OCI-LY1 (cell line): ENCODE measurements around the gene SMAP2.

Experiments
- H2AFZ ChIP-seq: fragments of 200-600 bp; sonication (generic), shearing (Covaris generic); 2 replicates; pipeline ENCODE4 v1.6.0; 2014; ENCODE audit warnings: antibody characterized with exemption, mild to moderate bottlenecking, low read length
- H3F3A ChIP-seq: fragments of 200-600 bp; sonication (generic), shearing (Covaris generic); 2 replicates; pipeline ENCODE4 v1.6.0; 2014; ENCODE audit warnings: mild to moderate bottlenecking, antibody characterized with exemption, low read length, moderate library complexity; ENCODE audit not compliant: insufficient read depth
- H3K27ac ChIP-seq: fragments of 200-600 bp; sonication (generic); 2 replicates; pipeline ENCODE4 v1.5.1; 2014; ENCODE audit warnings: low read length, mixed run types, mild to moderate bottlenecking, low read depth; ENCODE audit not compliant: poor library complexity, severe bottlenecking
- H3K27me3 ChIP-seq: fragments of 200-600 bp; sonication (generic); 2 replicates; pipeline ENCODE4 v1.6.0; 2014; ENCODE audit warnings: antibody characterized with exemption, mild to moderate bottlenecking, low read length, moderate library complexity; ENCODE audit not compliant: insufficient read depth
- H3K36me3 ChIP-seq: fragments of 200-600 bp; sonication (generic); 2 replicates; pipeline ENCODE4 v1.6.1; 2014; ENCODE audit warnings: mild to moderate bottlenecking, antibody characterized with exemption, low read length, moderate library complexity, mixed read lengths; ENCODE audit not compliant: insufficient read depth
- H3K4me1 ChIP-seq: fragments of 200-600 bp; sonication (generic); 2 replicates; pipeline ENCODE4 v1.5.1; 2014; ENCODE audit warnings: mild to moderate bottlenecking, low read length, moderate library complexity; ENCODE audit not compliant: insufficient read depth, severe bottlenecking
- H3K4me2 ChIP-seq: fragments of 200-600 bp; sonication (generic), shearing (Covaris generic); 2 replicates; pipeline ENCODE4 v1.6.1; 2014; ENCODE audit warnings: low read length
- H3K4me3 ChIP-seq: fragments of 200-600 bp; sonication (generic); 2 replicates; pipeline ENCODE4 v1.5.1; 2014; ENCODE audit warnings: low read length, low read depth, mild to moderate bottlenecking, mixed read lengths; ENCODE audit not compliant: poor library complexity, severe bottlenecking
- H3K79me2 ChIP-seq: fragments of 200-600 bp; shearing (Covaris generic); 2 replicates; pipeline ENCODE4 v1.6.1; 2016; ENCODE audit warnings: mixed run types, low read length, mixed read lengths; ENCODE audit not compliant: insufficient read depth
- H3K9ac ChIP-seq: fragments of 200-600 bp; sonication (generic), shearing (Covaris generic); 2 replicates; pipeline ENCODE4 v1.6.1; 2014; ENCODE audit warnings: mild to moderate bottlenecking, low read length, mixed read lengths
- H3K9me2 ChIP-seq: fragments of 200-600 bp; sonication (generic), shearing (Covaris generic); 2 replicates; pipeline ENCODE4 v1.6.1; 2014; ENCODE audit warnings: low read depth, mild to moderate bottlenecking, low read length, mixed read lengths
- H3K9me3 ChIP-seq: fragments of 200-600 bp; shearing (Covaris generic); 2 replicates; pipeline ENCODE4 v1.6.1; 2014; ENCODE audit warnings: low read length, mixed read lengths
- H4K20me1 ChIP-seq: fragments of 200-600 bp; sonication (generic), shearing (Covaris generic); 2 replicates; pipeline ENCODE4 v1.6.0; 2016; ENCODE audit warnings: mild to moderate bottlenecking, low read length; ENCODE audit not compliant: insufficient read depth
- CTCF ChIP-seq: fragments of 200-600 bp; sonication (generic), shearing (Covaris generic); IDR thresholded peaks from 2 replicates; pipeline ENCODE4 v1.5.1; 2017; ENCODE audit warnings: mild to moderate bottlenecking, antibody characterized with exemption, low read length, moderate library complexity, mixed read lengths
- EZH2 ChIP-seq: fragments of 200-600 bp; sonication (generic), shearing (Covaris generic); IDR thresholded peaks from 2 replicates; pipeline ENCODE4 v1.8.0; 2017; ENCODE audit warnings: borderline replicate concordance, mixed run types, mild to moderate bottlenecking, antibody characterized with exemption, low read length, moderate library complexity, mixed read lengths

SMAP2 gene

GRCh38 chr1:40451238-40451585, 77.7 kb downstream of the SMAP2 start:
- Histone ChIP-seq H3K4me1 (peaks cover 20% of the 10 kb centered on the region), H3K27me3 (no peaks in the 10 kb centered on the region), H3K79me2 (no peaks in the 10 kb centered on the region), H3K4me3 (peak overlapping the region; percentile 72), H3K9me2 (no peaks in the 10 kb centered on the region), H3K36me3 (peaks cover 16% of the 10 kb centered on the region), H3F3A (no peaks in the 10 kb centered on the region), H3K27ac (no peak overlapping the region), H3K9ac (peak overlapping the region; percentile 82), H4K20me1 (no peaks in the 10 kb centered on the region), H3K9me3 (peaks cover 21% of the 10 kb centered on the region), H3K4me2 (peak overlapping the region; percentile 84), H2AFZ (no peak overlapping the region)
- TF ChIP-seq EZH2 = no peak
- no peak for TF ChIP-seq CTCF

- no peaks in the 10 kb centered on the region for H3F3A ChIP-seq
- no peak overlapping the region for H3K27ac ChIP-seq
- H3K36me3 ChIP-seq = peaks cover 50% of the 10 kb centered on the region
- no peak overlapping the region for H3K9ac ChIP-seq
- no peaks in the 10 kb centered on the region for H4K20me1 ChIP-seq
- H3K9me3 ChIP-seq = peaks cover 53% of the 10 kb centered on the region
- no peak overlapping the region for H3K4me2 ChIP-seq
- no peaks in the 10 kb centered on the region for H3K27me3 ChIP-seq
- H2AFZ ChIP-seq = no peak overlapping the region
- no peak for TF ChIP-seq CTCF
- TF ChIP-seq EZH2 = no peak
- no peaks in the 10 kb centered on the region for H3K79me2 ChIP-seq
- H3K4me3 ChIP-seq = no peak overlapping the region
- peaks cover 12% of the 10 kb centered on the region for H3K4me1 ChIP-seq
- H3K9me2 ChIP-seq = no peaks in the 10 kb centered on the region
Observed at GRCh38 chr1:40454873-40455272, 81.3 kb downstream of the SMAP2 start.

GRCh38 chr1:40462956-40463590, 89.5 kb downstream of the SMAP2 start:
- Histone ChIP-seq H4K20me1 (no peaks in the 10 kb centered on the region), H3K27me3 (no peaks in the 10 kb centered on the region), H3K27ac (no peak overlapping the region), H3K9me3 (peaks cover 65% of the 10 kb centered on the region), H3K4me2 (no peak overlapping the region), H2AFZ (no peak overlapping the region), H3K4me3 (no peak overlapping the region), H3F3A (no peaks in the 10 kb centered on the region; the same call in 1 of the 2 replicates), H3K9ac (no peak overlapping the region), H3K79me2 (no peaks in the 10 kb centered on the region), H3K9me2 (no peaks in the 10 kb centered on the region), H3K4me1 (no peaks in the 10 kb centered on the region), H3K36me3 (peaks cover 42% of the 10 kb centered on the region)
- TF ChIP-seq EZH2 (no peak), CTCF (no peak)
